SK-N-MC (cell line): Measurements from ENCODE around the gene CHI3L2.

Source experiments
- EZH2 ChIP-seq: fragments of 200-600 bp; sonication (generic); IDR thresholded peaks from one replicate; pipeline ENCODE4 v1.6.1; 2017; ENCODE audit warnings: antibody characterized with exemption
- POLR2AphosphoS5 ChIP-seq: IDR thresholded peaks from 2 replicates; pipeline ENCODE4 v1.6.1; 2012; ENCODE audit warnings: mild to moderate bottlenecking, low read depth, low read length, borderline replicate concordance

- TF ChIP-seq EZH2, result no peak
- TF ChIP-seq POLR2AphosphoS5, result no peak
Observed at GRCh38 chr1:111214074-111214801, 13.3 kb upstream of the CHI3L2 start.
